Fibroblast of skin of right biceps (primary cell): ENCODE data around the gene GMIP.
"Not testable (repeated sequence)": the region's sequence is repeated elsewhere in the genome, so short reads cannot be mapped to it uniquely, and the experiment has no call there.

ENCODE experiments used
- DNase-seq: peaks from one replicate; pipeline ENCODE4 v3.0.0-alpha.2; 2013

GMIP gene

DNA sequence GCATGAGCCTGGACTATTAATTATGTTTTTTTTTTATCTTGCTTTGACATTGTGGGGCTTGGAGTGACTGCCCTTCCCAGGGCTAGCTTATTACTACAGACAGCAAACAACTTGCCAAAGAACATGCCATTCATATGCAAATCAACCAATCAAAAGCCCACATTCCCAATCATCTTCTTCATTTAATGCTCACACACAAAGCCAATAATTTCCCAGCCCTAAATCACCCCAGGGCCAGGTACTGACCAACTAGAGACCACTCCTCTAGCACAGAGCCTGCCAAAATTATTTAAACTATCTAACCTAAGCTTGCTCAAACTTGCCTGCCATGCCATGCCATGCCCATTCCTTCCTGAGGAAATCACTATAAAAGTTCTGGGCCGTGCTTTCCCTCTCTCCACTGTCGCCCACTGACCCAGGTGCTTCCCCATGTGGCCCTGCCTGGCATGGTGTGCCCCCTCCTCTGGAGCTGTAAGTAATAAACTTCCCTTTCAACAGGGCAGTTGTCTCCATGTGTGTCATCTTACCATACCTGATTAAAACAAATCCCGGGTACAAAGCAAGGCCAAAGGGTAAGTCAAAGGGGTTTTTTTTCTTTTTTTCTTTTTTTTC, 40.6 kb downstream of the GMIP start:
- DNase-seq, result no peak

DNA sequence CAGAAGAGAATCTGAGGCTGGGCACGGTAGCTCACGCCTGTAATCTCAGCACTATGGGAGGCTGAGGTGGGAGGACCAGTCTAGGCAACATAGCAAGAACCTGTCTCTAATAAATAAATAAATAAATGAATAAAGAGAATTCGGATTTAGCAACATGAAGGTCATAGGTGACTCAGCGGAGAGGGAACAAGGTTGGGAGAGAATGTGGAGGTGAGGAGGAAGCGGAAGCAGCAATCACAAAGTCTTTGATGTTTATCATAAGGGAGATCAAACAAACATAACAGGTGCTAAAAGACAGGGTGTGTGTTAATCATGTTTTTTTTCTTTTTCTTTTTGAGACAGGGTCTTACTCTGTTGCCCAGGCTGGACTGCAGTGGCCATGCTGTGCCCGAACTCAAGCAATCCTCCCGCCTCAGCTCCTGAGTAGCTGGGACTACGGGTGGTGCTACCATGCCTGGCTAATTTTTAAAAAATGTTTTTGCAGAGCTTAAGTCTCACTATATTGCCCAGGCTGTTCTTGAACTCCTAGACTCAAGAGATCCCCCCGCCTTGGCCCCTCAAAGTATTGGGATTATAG, 41.2 kb downstream of the GMIP start:
- DNase-seq, result no peak

DNA sequence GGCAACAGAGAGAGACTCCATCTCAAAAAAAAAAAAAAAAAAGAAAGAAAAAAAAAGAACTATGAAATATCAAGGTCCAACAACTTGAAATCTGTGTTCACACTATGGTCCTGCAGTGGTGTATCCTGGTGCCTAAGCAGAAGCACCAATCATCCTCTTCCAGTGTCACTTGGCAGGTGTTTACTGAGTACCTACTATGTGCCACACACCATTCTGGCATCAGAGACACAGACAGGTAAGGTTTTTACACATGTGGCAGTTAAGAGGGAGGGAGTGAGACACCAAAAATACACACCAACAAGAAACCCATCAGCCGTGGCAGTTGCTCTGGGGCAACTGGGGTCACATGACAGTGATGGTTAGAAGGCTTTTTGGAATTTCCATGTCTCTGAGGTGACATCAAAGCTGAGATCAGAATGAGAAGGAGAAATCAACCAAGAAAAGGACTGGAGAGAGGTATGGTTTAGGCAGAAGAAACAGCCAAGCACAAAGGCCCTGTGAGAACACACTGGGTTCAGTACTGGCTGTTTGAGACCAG, 42.6 kb downstream of the GMIP start:
- no peak for DNase-seq

DNA sequence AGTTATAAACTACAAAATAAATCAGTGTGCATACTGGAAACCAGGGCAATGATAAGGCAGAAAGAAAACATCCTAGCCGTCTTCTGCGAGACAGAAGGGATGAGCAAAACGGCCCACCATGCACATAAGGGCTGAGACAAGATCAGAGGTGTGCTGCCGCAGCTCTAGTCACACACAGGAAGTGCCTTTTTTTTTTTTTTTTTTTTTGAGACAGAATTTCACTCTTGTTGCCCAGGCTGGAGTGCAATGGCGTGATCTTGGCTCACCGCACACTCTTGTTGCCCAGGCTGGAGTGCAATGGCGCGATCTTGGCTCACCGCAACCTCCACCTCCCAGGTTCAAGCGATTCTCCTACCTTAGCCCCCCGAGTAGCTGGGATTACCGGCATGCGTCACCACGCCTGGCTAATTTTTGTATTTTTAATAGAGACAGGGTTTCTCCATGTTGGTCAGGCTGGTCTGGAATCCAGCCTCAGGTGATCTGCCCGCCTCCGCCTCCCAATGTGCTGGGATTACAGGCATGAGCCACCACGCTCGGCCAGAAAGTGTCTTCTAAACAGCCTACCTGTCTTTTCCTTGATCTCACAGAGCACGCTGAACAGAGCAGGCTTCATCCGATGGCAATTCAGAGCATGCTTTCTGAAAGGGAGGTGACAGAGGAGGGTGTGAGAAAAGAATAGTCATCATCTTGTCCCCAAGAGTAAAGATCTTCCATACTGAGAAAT, 44.6 kb downstream of the GMIP start:
- DNase-seq, result not testable (repeated sequence)

DNA sequence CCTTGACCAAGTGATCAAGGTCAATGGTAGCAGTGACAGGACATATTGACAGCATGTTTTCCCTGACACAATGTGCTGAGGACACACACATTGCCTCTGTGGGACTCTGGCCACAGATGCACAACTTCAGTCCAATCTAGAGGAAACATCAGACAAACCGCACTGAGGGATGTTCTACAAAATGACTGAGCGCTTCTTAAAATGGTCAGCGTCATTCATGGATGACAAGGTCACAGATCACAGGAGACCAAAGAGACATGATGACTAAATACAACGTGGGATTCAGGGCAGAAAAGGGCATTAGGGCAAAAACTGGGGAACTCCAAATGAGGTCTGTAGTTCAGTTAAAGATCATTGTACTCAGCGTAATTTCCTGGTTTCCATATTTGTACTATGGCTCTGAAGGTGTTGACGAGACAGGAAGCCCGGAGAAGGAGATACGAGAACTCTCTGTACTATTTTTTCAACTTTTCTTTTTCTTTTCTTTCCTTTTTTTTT, 45.6 kb downstream of the GMIP start:
- no peak for DNase-seq

DNA sequence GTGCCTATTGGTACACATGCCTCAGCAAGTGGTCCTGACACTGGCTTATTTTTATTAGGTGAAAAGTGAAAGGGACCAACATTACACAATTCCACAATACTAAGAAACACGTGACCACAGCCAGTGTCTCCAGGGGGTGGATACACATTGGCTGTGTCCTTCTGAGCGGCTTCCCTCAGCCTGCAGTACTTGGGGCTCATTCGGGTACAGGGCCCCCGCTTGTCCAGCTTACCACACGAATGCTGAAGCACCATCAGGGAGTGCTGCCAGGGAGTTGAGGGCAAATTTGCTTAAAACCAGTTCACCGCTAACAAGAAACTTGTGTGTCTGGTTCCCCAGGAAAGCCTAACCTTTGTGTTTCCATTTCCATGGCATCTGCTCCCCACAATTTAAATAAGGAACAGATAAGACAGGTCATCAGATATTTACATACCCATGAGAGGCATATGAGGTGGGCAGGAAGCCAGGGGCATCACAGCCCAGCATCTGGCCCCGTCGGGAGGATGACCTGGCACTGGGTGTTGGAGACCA, 48.2 kb downstream of the GMIP start:
- no peak for DNase-seq

DNA sequence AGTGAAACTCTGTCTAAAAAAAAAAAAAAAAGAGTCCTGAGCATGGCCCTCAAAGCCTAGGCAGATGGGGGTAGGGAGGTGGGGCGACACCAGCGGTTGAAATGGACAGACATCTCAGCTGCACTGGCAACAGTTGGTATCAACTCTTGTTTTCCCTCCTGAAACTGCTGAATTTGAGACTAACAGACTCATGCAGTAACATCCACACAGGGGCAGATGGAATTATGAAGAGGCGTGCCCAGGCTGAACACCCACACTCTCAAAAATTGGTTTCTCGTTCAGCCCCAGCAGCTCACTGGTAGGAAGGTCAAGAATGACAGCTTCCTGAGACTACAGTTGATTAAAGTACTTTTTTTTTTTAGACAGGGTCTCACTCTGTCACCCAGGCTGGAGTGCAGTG, 49.1 kb downstream of the GMIP start:
- no peak for DNase-seq

DNA sequence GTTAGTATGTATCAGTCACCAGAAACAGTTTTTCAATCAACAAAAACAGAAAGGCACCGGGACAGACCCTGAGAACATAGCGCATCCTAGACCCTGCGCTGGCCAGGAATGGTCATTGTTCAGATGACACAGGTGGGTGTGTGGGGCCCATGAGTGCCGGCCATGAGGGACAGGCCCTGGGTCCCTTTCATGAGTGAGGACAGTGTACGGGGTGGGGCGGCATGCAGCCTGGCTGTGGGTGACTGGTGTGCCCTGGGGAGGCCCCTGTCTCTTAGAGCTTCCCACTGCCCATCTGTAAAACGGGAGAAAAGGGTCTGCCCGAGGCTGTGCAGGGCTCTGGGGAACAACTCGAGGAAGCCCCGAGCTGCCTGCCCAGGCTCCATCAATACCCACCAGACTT, 50.8 kb downstream of the GMIP start:
- no peak for DNase-seq

DNA sequence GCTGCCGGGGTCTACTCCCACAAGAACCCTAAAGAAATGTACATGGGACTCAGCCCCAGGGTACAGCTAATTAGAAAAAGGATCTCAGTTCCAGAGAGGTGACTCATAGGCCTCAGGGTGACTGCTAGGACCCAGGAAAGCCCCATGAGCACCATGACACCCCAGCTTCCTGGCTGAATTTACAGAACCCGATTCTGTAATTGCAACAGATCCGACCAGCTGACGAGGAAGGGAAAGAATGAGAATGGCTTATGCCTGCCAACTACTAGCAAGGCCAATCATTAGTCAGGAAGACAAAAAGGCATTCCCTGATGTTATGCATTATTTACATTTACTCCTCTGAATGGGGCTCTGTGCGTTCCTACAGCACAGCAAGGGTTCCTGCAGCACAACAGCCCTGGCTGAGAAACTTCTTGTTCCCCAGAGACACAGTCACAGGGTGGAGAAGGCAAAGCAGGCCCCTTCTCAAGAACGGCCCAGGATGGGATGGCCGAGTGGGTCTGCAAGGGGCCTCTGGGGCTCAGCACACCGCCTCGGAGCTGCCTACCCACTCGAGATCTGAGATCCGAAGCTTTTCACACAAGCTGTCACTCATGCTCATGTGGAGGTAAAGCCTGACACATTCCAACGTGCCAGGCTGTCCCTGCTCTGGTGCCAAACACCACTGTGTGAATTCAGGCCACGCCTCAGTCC, 52.2 kb downstream of the GMIP start:
- peak; percentile 97 for DNase-seq

DNA sequence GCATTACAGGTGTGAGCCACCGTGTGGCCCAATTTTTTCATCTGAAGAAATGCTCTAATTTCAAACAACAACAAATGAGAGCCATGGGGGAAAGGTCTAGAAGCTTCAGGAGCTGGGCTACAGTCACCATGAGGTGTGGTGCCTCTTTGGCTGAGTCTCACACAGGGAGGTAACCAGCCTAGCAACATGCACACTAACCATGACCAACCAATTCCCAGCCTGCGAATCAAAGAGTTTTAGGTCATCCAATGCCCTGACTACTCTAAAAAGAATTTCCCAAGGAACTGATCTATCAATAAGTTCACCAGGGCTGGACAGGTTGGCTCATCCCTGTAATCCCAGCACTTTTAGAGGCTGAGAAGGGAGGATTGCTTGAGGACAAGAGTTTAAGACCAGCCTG, 54.9 kb downstream of the GMIP start:
- peak; percentile 42 for DNase-seq

DNA sequence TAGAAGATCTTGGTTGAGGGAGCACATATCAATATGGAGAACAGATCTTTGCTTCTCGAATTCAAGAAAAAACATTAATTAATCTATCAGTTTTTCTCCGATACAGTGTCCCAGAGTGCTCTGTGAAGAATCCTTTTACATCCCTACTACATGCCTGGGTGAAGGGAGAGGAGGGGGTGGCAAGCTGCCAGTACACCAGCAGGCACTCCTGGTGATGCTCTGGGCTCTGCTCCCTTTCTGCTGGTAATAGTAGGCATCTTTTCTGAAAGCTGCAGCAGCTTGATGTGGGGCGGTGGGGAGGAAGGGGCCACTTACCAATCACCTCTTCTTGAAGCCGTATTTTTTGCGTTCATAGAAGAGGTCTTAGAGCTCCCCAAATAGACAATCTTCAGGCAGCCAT, 55.7 kb downstream of the GMIP start:
- DNase-seq, result no peak

DNA sequence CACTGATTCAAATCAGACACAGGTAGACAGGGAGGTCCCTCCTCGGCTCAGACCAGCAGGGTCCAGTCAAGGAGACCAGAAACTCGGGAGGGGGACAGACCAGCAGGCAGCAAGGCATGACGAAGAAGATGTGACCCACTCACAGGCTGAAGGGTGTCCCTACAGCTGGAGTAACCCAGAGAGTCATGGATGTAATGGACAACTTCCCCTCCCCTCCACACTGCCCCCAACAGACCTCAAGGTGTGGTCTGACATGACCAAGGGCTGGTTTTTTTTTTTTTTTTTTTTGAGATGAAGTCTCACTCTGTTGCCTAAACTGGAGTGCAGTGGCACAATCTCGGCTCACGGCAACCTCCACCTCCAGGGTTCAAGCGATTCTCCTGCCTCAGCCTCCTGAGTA, 59.1 kb downstream of the GMIP start:
- DNase-seq, result no peak

DNA sequence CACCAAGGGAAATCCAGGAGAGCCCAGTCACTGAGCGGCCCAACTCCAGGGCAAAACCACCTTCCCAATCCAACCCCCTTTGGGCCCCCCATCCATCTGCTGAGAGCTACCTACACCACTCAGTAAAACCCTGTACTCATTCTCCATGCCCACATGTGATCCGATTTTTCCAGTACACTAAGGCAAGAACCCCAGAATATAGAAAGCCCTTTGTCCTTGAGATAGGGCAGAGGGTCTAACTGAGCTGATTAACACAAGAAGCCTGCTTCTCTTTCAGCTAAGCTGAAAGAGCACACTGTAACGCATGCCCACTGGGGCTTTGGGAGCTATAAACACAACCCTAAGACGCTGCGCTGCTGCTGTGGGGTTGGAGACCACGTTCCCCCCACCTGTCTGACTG, 61.0 kb downstream of the GMIP start:
- DNase-seq, result no peak

DNA sequence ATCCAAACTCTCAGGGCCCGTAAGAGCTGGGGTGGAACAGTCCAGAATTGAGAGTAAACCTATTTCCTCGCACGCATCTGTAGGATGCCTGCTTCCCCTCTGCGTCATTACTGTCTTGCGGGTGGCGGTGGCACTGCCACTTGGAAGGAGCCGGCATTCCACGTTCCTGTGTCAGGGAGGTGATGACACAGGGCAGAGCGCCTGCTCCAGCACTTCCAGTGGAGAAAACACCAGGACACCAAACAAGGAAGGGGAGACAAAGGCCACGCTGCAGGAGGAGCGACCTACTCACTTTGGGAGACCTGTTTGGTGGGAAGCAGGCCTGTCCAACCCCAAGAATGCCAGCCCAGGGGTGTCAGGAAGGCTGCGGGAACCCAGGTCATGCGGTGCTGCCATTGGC, 62.1 kb downstream of the GMIP start:
- no peak for DNase-seq

DNA sequence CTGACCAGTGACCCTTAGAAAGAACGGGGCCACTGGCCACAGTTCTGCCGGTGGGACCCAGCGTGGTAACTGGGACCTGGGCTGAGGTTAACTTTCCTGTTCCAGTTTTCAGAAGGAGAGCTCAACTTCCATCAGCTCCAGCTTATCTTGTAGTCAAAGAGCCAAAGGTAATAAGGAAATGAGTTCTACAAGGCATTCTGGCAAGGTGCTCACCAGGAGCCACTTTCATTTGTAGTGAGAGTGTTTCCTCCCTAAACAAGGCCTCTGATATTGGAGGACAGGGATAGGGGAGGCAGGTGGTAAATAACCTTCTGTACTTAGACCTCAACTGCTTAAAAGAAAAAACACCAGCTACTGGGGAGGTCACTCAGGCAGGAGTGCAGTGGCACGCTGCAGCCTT, 63.0 kb downstream of the GMIP start:
- no peak for DNase-seq

DNA sequence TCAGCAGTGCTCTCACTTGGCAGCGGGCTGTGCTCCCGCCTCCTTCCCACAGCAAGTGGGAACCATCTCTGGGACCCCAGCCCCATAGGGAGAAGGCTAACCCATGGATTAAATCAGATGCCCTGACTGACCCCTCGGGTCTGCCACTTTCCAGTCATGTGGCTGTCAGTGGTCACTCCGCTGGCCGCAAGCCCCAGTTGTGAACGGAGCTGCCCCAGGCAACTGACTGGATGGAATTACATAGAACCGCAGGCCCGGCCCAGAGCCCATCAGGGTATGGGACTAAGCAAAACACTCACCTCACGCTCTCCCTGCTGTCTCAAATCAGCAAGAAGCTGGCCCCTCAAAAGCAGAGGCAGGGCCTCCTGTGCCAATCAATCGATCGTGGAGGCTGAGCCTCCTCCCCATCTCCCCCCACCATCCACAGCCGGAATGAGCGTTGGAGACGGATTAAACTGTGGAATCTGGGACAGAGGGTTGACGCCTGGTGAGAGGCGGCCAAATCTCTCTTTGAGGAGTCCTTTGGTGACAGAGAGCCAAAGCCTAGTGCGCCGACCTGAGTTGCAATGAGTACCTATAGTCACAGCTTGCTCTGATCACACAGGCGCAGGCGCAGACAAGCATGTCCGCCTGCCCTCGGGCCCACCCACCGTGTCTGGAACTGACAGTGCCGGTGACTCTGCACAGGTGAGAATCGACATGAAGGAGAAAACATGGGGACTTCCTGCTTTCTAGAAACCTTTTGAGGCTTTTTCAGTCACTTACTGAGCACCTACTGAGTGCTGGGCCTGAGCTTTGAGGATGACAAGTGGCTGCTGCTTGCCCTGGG, 63.7 kb downstream of the GMIP start:
- no peak for DNase-seq
